DMS153 treated with DMSO at 0.1 percent for 48 hours (cell line): ENCODE measurements around the gene HMOX1.
"Not testable (repeated sequence)": the region's sequence is repeated elsewhere in the genome, so short reads cannot be mapped to it uniquely, and the experiment has no call there.

Experiments
- DNase-seq: peaks from one replicate; lab custom pipeline; 2025; ENCODE audit not compliant: unreplicated experiment; lab: John Stamatoyannopoulos, UW

Gene HMOX1

GRCh38 chr22:35431483-35432227 lies 50.8 kb downstream of the HMOX1 start:
- DNase-seq, result no peak

GRCh38 chr22:35432228-35432905 lies 51.5 kb downstream of the HMOX1 start:
- DNase-seq, result no peak

GRCh38 chr22:35434061-35434710 lies 53.3 kb downstream of the HMOX1 start:
- DNase-seq, result no peak

GRCh38 chr22:35435201-35435740 lies 54.4 kb downstream of the HMOX1 start:
- no peak for DNase-seq

- no peak for DNase-seq
These were observed 55.5 kb downstream of the HMOX1 start for GRCh38 chr22:35436421-35436820.

- DNase-seq, result no peak
These were observed 56.2 kb downstream of the HMOX1 start for GRCh38 chr22:35437049-35437448.

- not testable (repeated sequence) for DNase-seq
These were observed 57.9 kb downstream of the HMOX1 start for GRCh38 chr22:35438673-35439364.

GRCh38 chr22:35439365-35439717 lies 58.4 kb downstream of the HMOX1 start:
- no peak for DNase-seq

- DNase-seq, result no peak
These were observed 59.2 kb downstream of the HMOX1 start for GRCh38 chr22:35440129-35440528.

- no peak for DNase-seq
These were observed 60.7 kb downstream of the HMOX1 start for GRCh38 chr22:35441489-35442100.

GRCh38 chr22:35442471-35442870 lies 61.6 kb downstream of the HMOX1 start:
- no peak for DNase-seq

GRCh38 chr22:35443338-35443737 lies 62.4 kb downstream of the HMOX1 start:
- no peak for DNase-seq
